GM12864 (cell line): ENCODE measurements around the gene NFIB.

ENCODE experiments used
- DNase-seq: peaks from one replicate; pipeline ENCODE4 v3.0.0-alpha.2; 2011; ENCODE audit warnings: low read depth
- H3K4me3 ChIP-seq: 2 replicates; pipeline ENCODE4 v1.5.1; 2011; ENCODE audit warnings: mild to moderate bottlenecking, low read depth, low read length, control low read depth
- TF ChIP-seq, protein P1 (sequence below): IDR thresholded peaks from 2 replicates; pipeline ENCODE4 v1.5.1; 2011; ENCODE audit warnings: low read depth, mild to moderate bottlenecking, moderate library complexity, low read length, control low read depth, inconsistent platforms; ENCODE audit errors: missing control alignments

The NFIB gene

DNA sequence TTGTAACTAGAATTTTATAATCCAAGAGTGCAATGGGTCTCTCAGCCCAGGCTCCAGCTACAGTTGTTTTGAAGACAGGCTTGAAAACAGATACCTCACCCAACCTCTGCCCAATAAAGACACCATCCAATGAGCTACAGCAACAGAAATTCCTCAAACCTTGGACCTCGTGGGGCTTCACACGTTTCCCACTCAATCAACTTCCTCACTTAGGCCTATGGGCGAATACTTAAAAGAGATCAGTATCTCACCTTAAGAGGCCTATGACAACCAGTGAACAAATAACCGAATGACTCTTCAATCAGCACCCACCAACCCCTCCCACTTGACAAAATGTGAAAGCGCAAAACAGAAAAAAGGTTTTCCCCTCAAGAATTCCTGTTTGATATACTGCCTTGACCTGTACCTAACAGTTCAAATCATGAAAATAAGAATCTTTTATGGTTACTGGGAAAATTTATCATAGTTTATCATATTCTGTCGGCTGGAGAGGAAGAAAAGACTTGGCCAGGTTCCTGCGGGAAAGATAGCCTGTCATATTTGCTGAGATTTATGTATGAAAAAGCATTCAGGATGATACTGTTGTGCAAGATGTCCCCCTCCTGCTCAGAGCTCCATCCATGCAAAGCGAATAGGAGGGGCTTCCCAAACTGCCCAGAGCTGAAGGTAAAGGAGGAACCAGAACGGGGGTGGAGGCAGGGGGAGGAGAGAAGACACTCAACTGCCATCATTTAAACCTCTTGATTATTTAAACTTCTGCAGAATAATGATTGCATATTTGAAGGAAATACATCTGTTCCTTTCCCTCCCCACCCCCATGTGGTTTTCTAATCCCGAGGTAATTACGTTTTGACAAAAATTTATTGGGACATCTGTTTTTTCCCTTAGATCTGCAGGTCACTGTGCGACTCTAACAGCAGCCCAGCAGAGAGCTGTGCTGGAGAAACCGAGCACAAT lies 256.3 kb downstream of the NFIB start:
- DNase-seq, result no peak
- H3K4me3 ChIP-seq, result no peak overlapping the region
- TF ChIP-seq, protein P1, sequence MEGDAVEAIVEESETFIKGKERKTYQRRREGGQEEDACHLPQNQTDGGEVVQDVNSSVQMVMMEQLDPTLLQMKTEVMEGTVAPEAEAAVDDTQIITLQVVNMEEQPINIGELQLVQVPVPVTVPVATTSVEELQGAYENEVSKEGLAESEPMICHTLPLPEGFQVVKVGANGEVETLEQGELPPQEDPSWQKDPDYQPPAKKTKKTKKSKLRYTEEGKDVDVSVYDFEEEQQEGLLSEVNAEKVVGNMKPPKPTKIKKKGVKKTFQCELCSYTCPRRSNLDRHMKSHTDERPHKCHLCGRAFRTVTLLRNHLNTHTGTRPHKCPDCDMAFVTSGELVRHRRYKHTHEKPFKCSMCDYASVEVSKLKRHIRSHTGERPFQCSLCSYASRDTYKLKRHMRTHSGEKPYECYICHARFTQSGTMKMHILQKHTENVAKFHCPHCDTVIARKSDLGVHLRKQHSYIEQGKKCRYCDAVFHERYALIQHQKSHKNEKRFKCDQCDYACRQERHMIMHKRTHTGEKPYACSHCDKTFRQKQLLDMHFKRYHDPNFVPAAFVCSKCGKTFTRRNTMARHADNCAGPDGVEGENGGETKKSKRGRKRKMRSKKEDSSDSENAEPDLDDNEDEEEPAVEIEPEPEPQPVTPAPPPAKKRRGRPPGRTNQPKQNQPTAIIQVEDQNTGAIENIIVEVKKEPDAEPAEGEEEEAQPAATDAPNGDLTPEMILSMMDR, result no peak

DNA sequence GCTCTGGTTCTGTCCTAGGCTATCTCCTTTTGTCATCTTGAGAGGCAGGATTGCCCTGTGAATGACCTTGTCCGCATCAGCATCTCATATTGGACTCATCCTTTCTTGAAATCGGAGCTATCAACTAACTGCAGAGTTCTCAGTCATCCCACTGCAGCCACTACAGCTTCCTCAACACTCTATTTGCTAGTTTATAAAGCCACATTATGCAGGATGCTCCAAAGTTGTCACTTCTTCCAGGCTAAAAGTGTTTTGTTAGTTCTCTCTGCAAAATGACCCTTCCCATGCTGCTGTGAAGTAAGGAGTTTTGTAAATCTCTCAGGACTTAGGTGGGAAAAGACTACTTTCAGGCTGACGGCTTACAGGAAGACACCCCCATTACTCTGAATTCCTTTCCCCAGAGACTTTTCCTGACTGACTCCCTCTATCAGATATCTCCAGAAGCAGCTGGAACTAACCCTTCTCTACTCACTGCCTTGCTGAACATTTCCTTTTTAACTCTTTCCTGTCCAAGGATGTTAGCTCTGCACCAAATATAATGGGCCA lies 257.6 kb downstream of the NFIB start:
- DNase-seq, result no peak
- TF ChIP-seq, protein P1, result no peak
- H3K4me3 ChIP-seq, result no peak overlapping the region

DNA sequence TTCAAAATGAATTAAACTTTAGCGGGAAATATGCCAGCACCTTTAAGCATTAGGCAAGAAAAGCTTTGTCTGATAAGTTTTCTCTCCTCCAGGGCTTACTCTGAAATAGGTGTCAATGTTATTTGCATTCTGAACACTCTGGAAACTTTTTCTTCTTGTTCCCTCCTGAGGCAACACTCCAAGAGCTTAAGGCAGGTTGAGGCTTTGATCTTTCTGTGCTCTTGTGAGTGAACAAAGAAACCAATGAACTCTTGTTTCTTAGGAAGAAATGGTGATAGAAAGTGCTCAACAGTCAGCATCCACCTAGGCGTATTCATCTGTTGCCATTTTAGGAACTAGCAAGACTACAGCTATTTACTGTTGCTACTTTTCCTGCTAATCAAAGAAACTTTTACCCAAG lies 259.8 kb downstream of the NFIB start:
- H3K4me3 ChIP-seq, result no peak overlapping the region
- no peak for DNase-seq
- TF ChIP-seq, protein P1, result no peak

DNA sequence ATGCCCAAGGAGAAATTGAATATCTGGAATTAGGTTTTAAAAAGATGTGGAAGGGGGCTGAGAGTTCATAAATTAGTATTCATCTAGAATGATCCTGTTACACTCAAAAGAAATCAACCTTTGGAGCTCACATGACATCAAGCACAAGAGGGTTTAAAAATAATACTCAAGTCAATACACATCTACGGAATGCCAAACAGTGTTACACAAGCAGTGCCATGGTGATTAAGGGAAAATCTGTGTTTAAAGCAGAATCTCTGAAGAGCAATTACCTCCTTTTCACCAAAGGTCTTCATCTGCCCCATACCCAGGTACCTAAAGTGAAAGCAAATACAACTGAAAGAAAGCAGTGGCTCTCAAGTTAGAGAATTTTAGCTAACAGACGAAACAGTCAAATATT lies 261.6 kb downstream of the NFIB start:
- no peak for DNase-seq
- TF ChIP-seq, protein P1, result no peak
- no peak overlapping the region for H3K4me3 ChIP-seq

DNA sequence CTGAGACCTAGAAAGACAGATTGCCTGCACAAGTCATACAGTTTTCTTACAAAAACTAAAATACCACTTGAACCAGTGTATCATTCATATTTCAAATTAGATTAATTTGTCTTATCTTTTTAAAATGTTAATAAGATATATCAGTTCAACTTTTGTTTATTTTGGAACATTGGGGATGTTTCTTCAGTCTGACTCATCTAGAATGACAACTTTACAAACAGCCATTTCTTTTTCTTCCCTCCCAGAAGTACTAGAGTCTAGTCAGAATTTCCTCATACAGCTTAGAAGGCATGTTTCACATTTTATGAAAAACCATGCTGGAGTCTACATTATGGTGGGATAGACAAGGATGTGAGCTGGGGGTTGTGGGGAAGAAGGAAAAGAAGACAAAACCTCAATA lies 262.5 kb downstream of the NFIB start:
- DNase-seq, result no peak
- TF ChIP-seq, protein P1, result no peak

DNA sequence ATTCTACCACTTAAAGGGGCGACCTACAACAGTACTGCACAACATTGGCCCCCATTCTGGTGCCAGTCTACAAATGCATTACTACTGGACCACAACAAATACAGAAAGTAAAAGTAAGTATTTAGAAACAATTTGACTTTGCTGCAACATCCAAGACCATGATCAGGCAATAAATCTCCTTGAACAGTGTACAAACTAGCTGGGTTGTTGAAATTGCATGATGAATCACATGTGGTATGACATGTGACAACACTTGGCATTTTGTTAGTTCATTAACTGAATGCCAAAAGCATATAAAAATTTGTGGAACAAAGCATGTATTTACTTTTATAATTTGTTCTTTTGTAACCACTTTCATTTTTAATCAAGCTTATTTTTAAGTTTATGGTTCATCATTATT lies 270.5 kb downstream of the NFIB start:
- TF ChIP-seq, protein P1, result no peak
- H3K4me3 ChIP-seq, result no peak overlapping the region
- no peak for DNase-seq

More for the DNA sequence above, 262.5 kb downstream of the NFIB start:
- H3K4me3 ChIP-seq, result no peak overlapping the region

DNA sequence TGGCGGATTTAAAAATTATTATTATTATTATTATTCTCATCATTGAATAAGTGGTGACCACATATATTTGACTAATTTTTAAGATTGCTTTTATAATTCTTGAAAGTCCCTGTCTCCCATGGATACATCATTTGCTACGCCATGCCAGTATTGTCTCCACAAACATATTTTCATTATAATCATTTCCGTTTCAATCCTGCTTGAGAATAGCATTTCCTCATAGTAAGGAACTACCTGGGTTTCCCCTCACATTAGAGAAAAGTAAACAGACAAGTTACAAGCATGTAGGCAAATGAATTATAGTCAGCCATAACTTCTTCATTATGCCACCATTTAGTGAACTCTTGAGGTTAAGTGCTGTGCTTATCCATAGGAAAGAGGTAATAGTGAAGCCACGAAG lies 276.6 kb downstream of the NFIB start:
- no peak for DNase-seq
- TF ChIP-seq, protein P1, result no peak
- no peak overlapping the region for H3K4me3 ChIP-seq
